ENCODE results near the gene IL1B.

Gene IL1B

GRCh38 chr2:112800881-112801583 lies 35.5 kb downstream of the IL1B start:
- H2BK120ac ChIP-seq (ENCODE audit: low read depth, low read length), result no peak overlapping the region
- H2BK15ac ChIP-seq (replicated peaks; ENCODE audit: low read depth), result no peak overlapping the region
- no peaks in the 10 kb centered on the region for H3K4me1 ChIP-seq (ENCODE audit: control insufficient read depth, low read depth, low read length)
- H3K79me2 ChIP-seq (ENCODE audit: control insufficient read depth, insufficient read depth, low read length), result no peaks in the 10 kb centered on the region
- H3K36me3 ChIP-seq (ENCODE audit: control insufficient read depth, insufficient read depth, low read length), result no peaks in the 10 kb centered on the region
- no CpG with 5 or more reads among the region's 4 CpGs for WGBS (ENCODE audit: extremely low coverage, insufficient coverage, low lambda C conversion rate)
- H3K79me1 ChIP-seq (ENCODE audit: low read length), result no peaks in the 10 kb centered on the region
- H3K18ac ChIP-seq (ENCODE audit: low read length), result no peak overlapping the region
- H2AK5ac ChIP-seq (ENCODE audit: low read length), result no peak overlapping the region
- no peak overlapping the region for H2BK5ac ChIP-seq (ENCODE audit: low read length)
- H4K8ac ChIP-seq (ENCODE audit: low read depth, low read length), result no peak overlapping the region
- H3K4me2 ChIP-seq (ENCODE audit: low read length), result no peak overlapping the region
- no peak for DNase-seq
- H3K56ac ChIP-seq (ENCODE audit: low read length), result no peak overlapping the region
- H3K4me3 ChIP-seq (ENCODE audit: low read length), result no peak overlapping the region
- H3K23ac ChIP-seq (ENCODE audit: low read length), result no peak overlapping the region
- H3K27ac ChIP-seq (ENCODE audit: low read depth, low read length), result no peak overlapping the region
- H4K5ac ChIP-seq (ENCODE audit: low read length), result no peak overlapping the region
- H3K27me3 ChIP-seq (ENCODE audit: insufficient read depth, low read length, poor library complexity), result no peaks in the 10 kb centered on the region
- no peak overlapping the region for H3K9ac ChIP-seq (ENCODE audit: low read length)
- H3K4ac ChIP-seq (ENCODE audit: low read depth, low read length), result no peak overlapping the region

GRCh38 chr2:112798979-112799975 lies 37.3 kb downstream of the IL1B start:
- Histone ChIP-seq H3K27me3 (ENCODE audit: insufficient read depth, low read length, poor library complexity) (no peaks in the 10 kb centered on the region), H2BK5ac (ENCODE audit: low read length) (no peak overlapping the region), H4K8ac (ENCODE audit: low read depth, low read length) (no peak overlapping the region), H3K4me1 (ENCODE audit: control insufficient read depth, low read depth, low read length) (no peaks in the 10 kb centered on the region), H3K4me2 (ENCODE audit: low read length) (no peak overlapping the region), H3K79me2 (ENCODE audit: control insufficient read depth, insufficient read depth, low read length) (no peaks in the 10 kb centered on the region), H3K23ac (ENCODE audit: low read length) (no peak overlapping the region), H3K79me1 (ENCODE audit: low read length) (no peaks in the 10 kb centered on the region), H3K56ac (ENCODE audit: low read length) (no peak overlapping the region), H2AK5ac (ENCODE audit: low read length) (no peak overlapping the region), H3K36me3 (ENCODE audit: control insufficient read depth, insufficient read depth, low read length) (no peaks in the 10 kb centered on the region), H3K4me3 (ENCODE audit: low read length) (no peak overlapping the region), H3K27ac (ENCODE audit: low read depth, low read length) (no peak overlapping the region), H4K5ac (ENCODE audit: low read length) (no peak overlapping the region), H3K9ac (ENCODE audit: low read length) (no peak overlapping the region), H2BK120ac (ENCODE audit: low read depth, low read length) (no peak overlapping the region), H3K4ac (ENCODE audit: low read depth, low read length) (no peak overlapping the region), H2BK15ac (replicated peaks; ENCODE audit: low read depth) (no peak overlapping the region), H3K18ac (ENCODE audit: low read length) (no peak overlapping the region)
- WGBS (ENCODE audit: extremely low coverage, insufficient coverage, low lambda C conversion rate), result no CpG with 5 or more reads among the region's 8 CpGs
- DNase-seq, result no peak

DNA sequence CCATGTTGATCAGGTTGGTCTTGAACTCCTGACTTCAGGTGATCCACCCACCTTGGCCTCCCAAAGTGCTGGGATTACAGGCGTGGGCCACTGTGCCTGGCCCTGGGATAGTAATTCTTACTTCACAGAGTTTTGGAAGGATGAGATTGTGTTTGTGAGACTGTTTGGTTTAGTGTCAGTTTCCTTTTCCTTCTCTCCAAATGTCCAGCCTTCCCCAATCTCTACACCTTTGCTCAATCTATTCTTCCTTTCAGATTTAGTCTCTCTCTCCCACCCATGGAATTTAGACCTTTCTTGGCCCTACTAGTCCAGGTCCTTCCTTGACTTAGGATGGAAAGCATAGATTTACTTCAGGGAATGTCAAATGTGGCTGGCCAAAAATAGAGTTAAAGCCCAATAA lies 40.1 kb downstream of the IL1B start:
- Histone ChIP-seq H2BK15ac (replicated peaks; ENCODE audit: low read depth) (no peak overlapping the region), H3K4me2 (ENCODE audit: low read length) (no peak overlapping the region), H2BK120ac (ENCODE audit: low read depth, low read length) (no peak overlapping the region), H3K4me3 (ENCODE audit: low read length) (no peak overlapping the region), H3K79me1 (ENCODE audit: low read length) (no peaks in the 10 kb centered on the region), H3K27me3 (ENCODE audit: insufficient read depth, low read length, poor library complexity) (no peaks in the 10 kb centered on the region), H3K79me2 (ENCODE audit: control insufficient read depth, insufficient read depth, low read length) (no peaks in the 10 kb centered on the region), H3K4ac (ENCODE audit: low read depth, low read length) (no peak overlapping the region), H2AK5ac (ENCODE audit: low read length) (no peak overlapping the region), H3K4me1 (ENCODE audit: control insufficient read depth, low read depth, low read length) (no peaks in the 10 kb centered on the region), H3K27ac (ENCODE audit: low read depth, low read length) (no peak overlapping the region), H4K5ac (ENCODE audit: low read length) (no peak overlapping the region), H4K8ac (ENCODE audit: low read depth, low read length) (no peak overlapping the region), H3K56ac (ENCODE audit: low read length) (no peak overlapping the region), H2BK5ac (ENCODE audit: low read length) (no peak overlapping the region), H3K36me3 (ENCODE audit: control insufficient read depth, insufficient read depth, low read length) (no peaks in the 10 kb centered on the region), H3K23ac (ENCODE audit: low read length) (no peak overlapping the region), H3K9ac (ENCODE audit: low read length) (no peak overlapping the region), H3K18ac (ENCODE audit: low read length) (no peak overlapping the region)
- DNase-seq, result no peak
- WGBS (ENCODE audit: extremely low coverage, insufficient coverage, low lambda C conversion rate), result no CpG with 5 or more reads among the region's 1 CpG

DNA sequence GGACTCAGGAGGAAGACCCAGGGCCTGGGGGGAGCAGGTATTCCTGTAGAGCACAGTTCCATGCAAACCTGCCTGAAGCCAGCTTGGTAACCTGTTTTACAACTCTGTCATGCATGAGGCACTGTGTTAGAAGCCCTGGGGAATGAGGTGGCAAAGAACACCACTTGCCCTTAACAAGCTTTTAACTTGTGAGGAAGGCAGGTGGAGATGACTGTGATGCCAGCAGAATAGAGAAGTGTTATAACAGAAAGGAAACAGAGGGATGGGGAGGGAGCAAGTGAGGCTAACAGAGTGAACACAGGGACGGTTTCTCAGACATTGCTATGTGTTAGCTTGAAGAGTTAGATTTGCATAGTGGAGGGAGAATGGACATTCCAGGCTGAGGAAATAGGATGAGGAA lies 40.8 kb downstream of the IL1B start:
- H4K8ac ChIP-seq (ENCODE audit: low read depth, low read length), result no peak overlapping the region
- no peaks in the 10 kb centered on the region for H3K36me3 ChIP-seq (ENCODE audit: control insufficient read depth, insufficient read depth, low read length)
- H3K9ac ChIP-seq (ENCODE audit: low read length), result no peak overlapping the region
- H3K4me3 ChIP-seq (ENCODE audit: low read length), result no peak overlapping the region
- no peak overlapping the region for H2AK5ac ChIP-seq (ENCODE audit: low read length)
- H4K5ac ChIP-seq (ENCODE audit: low read length), result no peak overlapping the region
- no peak overlapping the region for H2BK5ac ChIP-seq (ENCODE audit: low read length)
- no peak overlapping the region for H3K4me2 ChIP-seq (ENCODE audit: low read length)
- H3K27ac ChIP-seq (ENCODE audit: low read depth, low read length), result no peak overlapping the region
- no peak overlapping the region for H3K4ac ChIP-seq (ENCODE audit: low read depth, low read length)
- whole genome bisulfite sequencing (ENCODE audit: extremely low coverage, insufficient coverage, low lambda C conversion rate), result no CpG with 5 or more reads among the region's 1 CpG
- H3K79me1 ChIP-seq (ENCODE audit: low read length), result no peaks in the 10 kb centered on the region
- H3K4me1 ChIP-seq (ENCODE audit: control insufficient read depth, low read depth, low read length), result no peaks in the 10 kb centered on the region
- no peak overlapping the region for H2BK120ac ChIP-seq (ENCODE audit: low read depth, low read length)
- H2BK15ac ChIP-seq (replicated peaks; ENCODE audit: low read depth), result no peak overlapping the region
- peak; percentile 80 for DNase-seq
- H3K79me2 ChIP-seq (ENCODE audit: control insufficient read depth, insufficient read depth, low read length), result no peaks in the 10 kb centered on the region
- H3K27me3 ChIP-seq (ENCODE audit: insufficient read depth, low read length, poor library complexity), result no peaks in the 10 kb centered on the region
- H3K56ac ChIP-seq (ENCODE audit: low read length), result no peak overlapping the region
- no peak overlapping the region for H3K18ac ChIP-seq (ENCODE audit: low read length)
- H3K23ac ChIP-seq (ENCODE audit: low read length), result no peak overlapping the region

- H2BK120ac ChIP-seq (ENCODE audit: low read depth, low read length), result no peak overlapping the region
- H3K27ac ChIP-seq (ENCODE audit: low read depth, low read length), result no peak overlapping the region
- H3K18ac ChIP-seq (ENCODE audit: low read length), result no peak overlapping the region
- H3K4ac ChIP-seq (ENCODE audit: low read depth, low read length), result no peak overlapping the region
- no peaks in the 10 kb centered on the region for H3K4me1 ChIP-seq (ENCODE audit: control insufficient read depth, low read depth, low read length)
- H3K79me2 ChIP-seq (ENCODE audit: control insufficient read depth, insufficient read depth, low read length), result no peaks in the 10 kb centered on the region
- no peak overlapping the region for H3K56ac ChIP-seq (ENCODE audit: low read length)
- no peak overlapping the region for H4K5ac ChIP-seq (ENCODE audit: low read length)
- WGBS (ENCODE audit: extremely low coverage, insufficient coverage, low lambda C conversion rate), result no CpG with 5 or more reads among the region's 3 CpGs
- H3K23ac ChIP-seq (ENCODE audit: low read length), result no peak overlapping the region
- H2AK5ac ChIP-seq (ENCODE audit: low read length), result no peak overlapping the region
- H3K4me3 ChIP-seq (ENCODE audit: low read length), result no peak overlapping the region
- no peaks in the 10 kb centered on the region for H3K27me3 ChIP-seq (ENCODE audit: insufficient read depth, low read length, poor library complexity)
- no peak overlapping the region for H3K4me2 ChIP-seq (ENCODE audit: low read length)
- no peak overlapping the region for H2BK5ac ChIP-seq (ENCODE audit: low read length)
- no peaks in the 10 kb centered on the region for H3K36me3 ChIP-seq (ENCODE audit: control insufficient read depth, insufficient read depth, low read length)
- H3K9ac ChIP-seq (ENCODE audit: low read length), result no peak overlapping the region
- DNase-seq, result no peak
- no peak overlapping the region for H2BK15ac ChIP-seq (replicated peaks; ENCODE audit: low read depth)
- no peak overlapping the region for H4K8ac ChIP-seq (ENCODE audit: low read depth, low read length)
- H3K79me1 ChIP-seq (ENCODE audit: low read length), result no peaks in the 10 kb centered on the region
Measured at GRCh38 chr2:112794841-112795240, 41.7 kb downstream of the IL1B start.
